Measurements from ENCODE around the gene ZGPAT. TPM values are rescaled to one million over a fixed set of nuclear protein-coding genes. Genes with fewer than 3 reads are reported as not detected.

The ZGPAT gene
- total and polyA plus RNA-seq, 2 of the 13 experiments (the other 11 are each of a cell fraction or from before 2014, with no cell fraction given), result 23.0 to 41.9 TPM

- TF ChIP-seq ATF4 (CRISPR knock-in tag; IDR thresholded peaks at IDR 0.05), result peak in 1 of 2 experiments; percentile 66; a peak in 1 of 4 replicates
Measured at GRCh38 chr20:63772781-63773518, 65.1 kb downstream of the ZGPAT start (continued).

DNA sequence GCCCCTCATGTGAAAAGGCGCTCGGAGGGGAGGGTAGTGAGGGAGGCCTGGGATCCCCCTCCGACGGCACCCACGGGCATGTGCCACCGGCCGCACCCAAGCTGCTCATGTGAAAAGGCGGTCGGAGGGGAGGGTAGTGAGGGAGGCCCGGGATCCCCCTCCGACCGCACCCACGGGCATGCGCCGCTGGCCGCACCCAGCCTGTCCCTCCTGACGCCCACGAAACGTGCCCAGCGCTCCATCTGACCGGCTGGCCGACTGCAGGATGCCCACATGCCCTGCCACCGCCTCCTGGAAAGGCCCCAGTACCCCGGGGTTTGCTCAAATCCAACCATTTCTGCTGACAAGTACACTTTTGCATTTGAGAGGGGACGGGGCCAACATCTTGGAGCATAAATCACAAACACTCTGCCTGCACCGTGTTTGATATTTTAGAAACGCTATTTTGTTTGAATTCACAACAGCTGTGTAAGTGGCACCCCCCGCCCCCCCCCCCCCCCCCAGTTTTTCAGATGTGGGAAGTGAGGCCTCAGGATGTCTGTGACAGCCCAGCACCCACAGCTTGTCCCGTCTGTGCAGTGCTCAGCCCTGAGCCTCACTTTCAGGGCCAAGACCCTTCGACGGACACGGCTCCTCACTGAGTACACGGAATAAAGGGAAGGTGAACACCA lies 65.9 kb downstream of the ZGPAT start:
- 89% methylated on average over 23 of the region's 33 CpGs for WGBS (ENCODE audit: low lambda C conversion rate)
- ChIA-PET POLR2A (no interaction called here), CTCF (ENCODE audit: low intra/inter-chr PET ratio, low total read pairs) (no interaction called here)
- in situ Hi-C loops (cut with HindIII; ENCODE audit: extremely low pct_ligation_motif_present, low pct_unique_long_range_greater_than_20kb) (no loop called here), intact Hi-C loops (cut with micrococcal nuclease; ENCODE audit: unreplicated experiment) (no loop called here)
- Histone ChIP-seq H4K20me1 (ENCODE audit: insufficient read depth, low read length) (no peaks in the 10 kb centered on the region), H3K9me3 (ENCODE audit: low read length) (no peaks in the 10 kb centered on the region), H3K79me2 (ENCODE audit: insufficient read depth, low read length) (no peaks in the 10 kb centered on the region), H3K4me1 (ENCODE audit: insufficient read depth, low read length) (peaks cover 24% of the 10 kb centered on the region), H3K27me3 (ENCODE audit: control insufficient read depth in 1 of 2, insufficient read depth in 2 of 2, low read length in 2 of 2) (no peaks in the 10 kb centered on the region), H3K4me3 (replicated peaks in 1 of 3; ENCODE audit: insufficient read depth in 1 of 3, low read depth in 2 of 3, low read length in 3 of 3) (no peak overlapping the region), H3K27ac (ENCODE audit: extremely low read length, insufficient read depth, low read length) (no peak overlapping the region), H3K4me2 (ENCODE audit: low read depth, low read length) (no peak overlapping the region), H2AFZ (ENCODE audit: low read length) (no peak overlapping the region), H3K36me3 (replicated peaks in 1 of 2; ENCODE audit: control insufficient read depth in 1 of 2, insufficient read depth in 2 of 2, low read length in 2 of 2) (no peaks in the 10 kb centered on the region), H3K9ac (ENCODE audit: insufficient read depth, low read depth, low read length) (no peak overlapping the region)
- TF ChIP-seq HNRNPL (IDR thresholded peaks at IDR 0.05; ENCODE audit: low read depth, low read length) (0 out of 2 replicates have a peak, but pooled peaks have one; percentile 60), MAFK (conservative IDR thresholded peaks at IDR 0.05 in 1 of 2, IDR thresholded peaks at IDR 0.05 in 1 of 2; ENCODE audit: low read length in 2 of 2) (peak; percentile 90 to 94), MAFF (IDR thresholded peaks at IDR 0.05; ENCODE audit: low read depth, low read length) (peak; percentile 85), TP53 (CRISPR knock-in tag; conservative IDR thresholded peaks at IDR 0.05) (no peak), FUBP1 (CRISPR knock-in tag; IDR thresholded peaks at IDR 0.05; ENCODE audit: borderline replicate concordance) (no peak)
- DNase-seq (ENCODE audit: low spot score), result no peak
- no TSS peak for BruUV-seq (replicated peaks)
- FAIRE-seq, result no peak
- ATAC-seq, result no peak
